Measurements from ENCODE around the gene POLR3F.
A peak's percentile ranks its signal among the peaks of the same experiment; 100 is the strongest.
"Not testable (repeated sequence)": the region's sequence is repeated elsewhere in the genome, so short reads cannot be mapped to it uniquely, and the experiment has no call there.

POLR3F gene

DNA sequence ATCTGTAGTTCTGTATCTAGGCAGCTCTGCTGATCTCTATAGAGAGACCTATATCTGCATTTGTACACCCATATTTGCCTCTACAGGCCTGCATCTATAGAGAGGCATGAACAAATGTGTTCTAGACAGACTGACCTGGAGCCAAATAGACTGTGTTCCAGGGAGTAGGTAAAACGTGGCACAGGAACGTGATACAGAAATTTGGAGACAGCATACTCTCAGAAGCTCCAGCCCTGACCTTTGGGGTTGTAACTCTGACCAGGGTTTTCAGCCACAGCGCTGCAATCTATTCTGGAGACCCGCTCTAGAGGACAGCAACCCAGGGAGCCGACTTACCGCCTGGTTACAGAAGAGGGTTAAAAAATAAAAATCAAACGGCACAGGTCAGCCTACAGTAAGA is 28.9 kb downstream of the POLR3F start:
- Histone ChIP-seq H2AK5ac (ENCODE audit: low read length) (peak overlapping the region; percentile 79), H3K4me3 (ENCODE audit: low read depth, low read length) (no peak overlapping the region)

DNA sequence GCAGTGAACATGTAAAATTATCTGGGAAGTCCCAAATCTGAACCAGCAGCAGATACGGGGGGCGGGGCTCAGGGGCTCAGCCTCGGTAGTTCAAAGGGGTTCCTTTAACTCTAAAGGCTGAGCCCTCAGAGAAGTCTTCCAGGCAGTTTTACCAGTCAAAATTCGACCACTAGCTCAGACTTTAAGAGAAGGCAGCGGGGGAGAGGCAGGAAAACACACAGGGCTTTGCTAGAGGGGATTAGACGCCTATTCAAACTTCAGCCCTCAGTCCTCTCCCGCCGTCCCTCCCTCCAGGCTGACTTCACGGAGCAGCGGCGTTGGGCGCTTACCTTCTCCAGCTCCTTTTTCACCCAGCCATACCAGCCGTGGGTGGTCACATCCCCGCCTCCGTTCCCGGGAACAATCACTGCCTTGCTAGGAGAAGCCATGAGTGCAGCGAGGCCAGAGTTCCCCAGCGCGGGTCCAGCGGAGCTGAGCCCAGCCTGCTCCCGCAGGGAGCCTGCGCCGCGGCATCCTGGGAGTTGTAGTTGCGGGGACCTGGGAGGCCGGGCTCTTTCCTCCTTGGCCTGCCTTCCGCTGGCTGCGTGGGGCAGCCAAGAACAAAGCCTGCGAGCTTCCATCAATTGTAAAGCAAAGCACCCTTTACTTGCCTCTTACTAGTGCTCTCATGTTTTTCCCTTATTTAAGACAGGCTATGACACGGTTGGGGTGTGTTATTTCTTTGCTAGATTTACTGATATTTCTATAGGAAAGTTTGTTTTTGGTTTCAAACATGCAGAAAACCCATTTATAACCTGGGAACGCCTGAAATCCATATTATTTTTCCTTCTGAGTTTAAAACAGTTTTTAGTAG is 29.8 kb downstream of the POLR3F start, which contains the start of gene RBBP9:
Gene RBBP9, minus strand, starts transcription at position 486 of the 853 bp plus-strand sequence. Its CDS starts 58 bp downstream, at position 428.
- peak within 1 kb of the TSS; percentile 79 for H2AK5ac ChIP-seq (ENCODE audit: low read length)
- no peaks in the 10 kb centered on the region for H3K9me3 ChIP-seq (ENCODE audit: insufficient read depth, low read depth, low read length)
- no peak within 1 kb of the TSS for H3K18ac ChIP-seq (ENCODE audit: low read length)

More for the DNA sequence above, 28.9 kb downstream of the POLR3F start:
- Histone ChIP-seq H3K9me3 (ENCODE audit: insufficient read depth, low read depth, low read length) (no peaks in the 10 kb centered on the region), H3K79me1 (ENCODE audit: low read length) (peaks cover 4% of the 10 kb centered on the region), H2BK120ac (ENCODE audit: insufficient read depth, low read length, poor library complexity) (no peak overlapping the region), H2BK5ac (ENCODE audit: low read depth, low read length, poor library complexity) (no peak overlapping the region), H2AFZ (ENCODE audit: insufficient read depth, low read length, poor library complexity) (no peak overlapping the region), H3K79me2 (ENCODE audit: control insufficient read depth, insufficient read depth, low read length, poor library complexity) (peaks cover 3% of the 10 kb centered on the region), H3K18ac (ENCODE audit: low read length) (no peak overlapping the region), H3K9ac (ENCODE audit: low read length) (no peak overlapping the region), H2BK12ac (ENCODE audit: low read length) (no peak overlapping the region), H3K36me3 (ENCODE audit: control insufficient read depth in 1 of 2, insufficient read depth in 2 of 2, low read length in 2 of 2) (peaks cover 0 to 6% of the 10 kb centered on the region in 2 experiments), H3K27me3 (ENCODE audit: insufficient read depth, low read length) (no peaks in the 10 kb centered on the region), H4K12ac (ENCODE audit: low read depth, low read length) (peak overlapping the region; percentile 12), H3K23ac (ENCODE audit: low read length) (no peak overlapping the region), H3K14ac (ENCODE audit: low read length) (no peak overlapping the region), H4K8ac (ENCODE audit: low read depth, low read length) (no peak overlapping the region), H3K4me2 (ENCODE audit: low read length) (peak overlapping the region; percentile 94), H4K91ac (ENCODE audit: low read depth, low read length) (no peak overlapping the region), H3K4ac (ENCODE audit: low read depth, low read length) (no peak overlapping the region), H3K4me1 (ENCODE audit: control insufficient read depth in 1 of 2, insufficient read depth in 2 of 2, low read length in 2 of 2) (peaks cover 3 to 4% of the 10 kb centered on the region in 2 experiments), H3K27ac (ENCODE audit: low read depth, low read length) (no peak overlapping the region)
- no peak for DNase-seq
- no CpG with 5 or more reads among the region's 7 CpGs for WGBS (ENCODE audit: extremely low coverage, insufficient coverage, insufficient read length)

DNA sequence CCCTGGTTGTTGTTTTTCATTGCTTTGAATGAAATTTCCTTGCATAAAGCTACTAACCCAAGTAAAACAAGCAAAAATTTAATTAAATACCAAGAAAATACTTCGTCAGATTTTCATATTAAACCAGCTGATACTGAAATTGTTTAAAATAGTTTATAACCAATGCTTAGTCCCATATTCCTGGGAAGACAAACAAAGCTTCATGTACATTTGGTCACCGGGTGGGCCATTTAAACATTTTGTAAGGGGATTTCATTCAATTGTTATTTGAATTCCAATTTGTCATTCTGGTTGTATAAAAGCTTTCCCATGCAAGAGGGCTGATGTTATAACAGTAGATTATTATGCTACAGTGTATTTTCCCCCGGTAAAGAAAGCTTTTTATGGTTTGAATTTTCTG is 30.4 kb downstream of the POLR3F start:
- peaks cover 0 to 6% of the 10 kb centered on the region in 2 experiments for H3K36me3 ChIP-seq (ENCODE audit: control insufficient read depth in 1 of 2, insufficient read depth in 2 of 2, low read length in 2 of 2)
- H2AK5ac ChIP-seq (ENCODE audit: low read length) = no peak overlapping the region
- no peak overlapping the region for H3K18ac ChIP-seq (ENCODE audit: low read length)
- H3K4me3 ChIP-seq (ENCODE audit: low read depth, low read length) = no peak overlapping the region
- no peak overlapping the region for H3K27ac ChIP-seq (ENCODE audit: low read depth, low read length)
- H3K4me2 ChIP-seq (ENCODE audit: low read length) = no peak overlapping the region
- peaks cover 3% of the 10 kb centered on the region for H3K79me2 ChIP-seq (ENCODE audit: control insufficient read depth, insufficient read depth, low read length, poor library complexity)
- H2BK120ac ChIP-seq (ENCODE audit: insufficient read depth, low read length, poor library complexity) = no peak overlapping the region
- no peak overlapping the region for H4K8ac ChIP-seq (ENCODE audit: low read depth, low read length)
- DNase-seq = no peak
- H3K4me1 ChIP-seq (ENCODE audit: control insufficient read depth in 1 of 2, insufficient read depth in 2 of 2, low read length in 2 of 2) = peaks cover 3 to 4% of the 10 kb centered on the region in 2 experiments
- H3K9me3 ChIP-seq (ENCODE audit: insufficient read depth, low read depth, low read length) = no peaks in the 10 kb centered on the region
- H3K14ac ChIP-seq (ENCODE audit: low read length) = no peak overlapping the region
- H3K27me3 ChIP-seq (ENCODE audit: insufficient read depth, low read length) = no peaks in the 10 kb centered on the region
- no peak overlapping the region for H3K9ac ChIP-seq (ENCODE audit: low read length)
- H4K12ac ChIP-seq (ENCODE audit: low read depth, low read length) = no peak overlapping the region
- H3K79me1 ChIP-seq (ENCODE audit: low read length) = peaks cover 4% of the 10 kb centered on the region
- no peak overlapping the region for H2BK5ac ChIP-seq (ENCODE audit: low read depth, low read length, poor library complexity)
- H4K91ac ChIP-seq (ENCODE audit: low read depth, low read length) = no peak overlapping the region
- no peak overlapping the region for H3K23ac ChIP-seq (ENCODE audit: low read length)
- WGBS (ENCODE audit: extremely low coverage, insufficient coverage, insufficient read length) = no CpG with 5 or more reads among the region's 3 CpGs
- no peak overlapping the region for H3K4ac ChIP-seq (ENCODE audit: low read depth, low read length)
- H2BK12ac ChIP-seq (ENCODE audit: low read length) = no peak overlapping the region
- H2AFZ ChIP-seq (ENCODE audit: insufficient read depth, low read length, poor library complexity) = no peak overlapping the region

More for the DNA sequence above, 29.8 kb downstream of the POLR3F start, which contains the start of gene RBBP9:
- Histone ChIP-seq H3K9ac (ENCODE audit: low read length) (peak within 1 kb of the TSS; percentile 83), H2BK5ac (ENCODE audit: low read depth, low read length, poor library complexity) (peak within 1 kb of the TSS; percentile 11), H3K4me1 (ENCODE audit: control insufficient read depth in 1 of 2, insufficient read depth in 2 of 2, low read length in 2 of 2) (peaks cover 3 to 4% of the 10 kb centered on the region in 2 experiments), H2BK12ac (ENCODE audit: low read length) (peak within 1 kb of the TSS; percentile 32), H3K79me2 (ENCODE audit: control insufficient read depth, insufficient read depth, low read length, poor library complexity) (peaks cover 3% of the 10 kb centered on the region), H4K91ac (ENCODE audit: low read depth, low read length) (peak within 1 kb of the TSS; percentile 60), H2BK120ac (ENCODE audit: insufficient read depth, low read length, poor library complexity) (peak within 1 kb of the TSS; percentile 13), H3K4me2 (ENCODE audit: low read length) (peak within 1 kb of the TSS; percentile 94), H3K27me3 (ENCODE audit: insufficient read depth, low read length) (no peaks in the 10 kb centered on the region), H3K27ac (ENCODE audit: low read depth, low read length) (peak within 1 kb of the TSS; percentile 6), H4K12ac (ENCODE audit: low read depth, low read length) (peak within 1 kb of the TSS; percentile 96), H3K36me3 (ENCODE audit: control insufficient read depth in 1 of 2, insufficient read depth in 2 of 2, low read length in 2 of 2) (peaks cover 0 to 6% of the 10 kb centered on the region in 2 experiments), H4K8ac (ENCODE audit: low read depth, low read length) (peak within 1 kb of the TSS; percentile 89), H3K4ac (ENCODE audit: low read depth, low read length) (no peak within 1 kb of the TSS), H3K79me1 (ENCODE audit: low read length) (peaks cover 4% of the 10 kb centered on the region), H3K4me3 (ENCODE audit: low read depth, low read length) (peak within 1 kb of the TSS; percentile 98), H3K14ac (ENCODE audit: low read length) (peak within 1 kb of the TSS; percentile 52), H2AFZ (ENCODE audit: insufficient read depth, low read length, poor library complexity) (peak within 1 kb of the TSS; percentile 69), H3K23ac (ENCODE audit: low read length) (no peak within 1 kb of the TSS)
- WGBS (ENCODE audit: extremely low coverage, insufficient coverage, insufficient read length) = no CpG with 5 or more reads among the region's 31 CpGs
- peak; percentile 72 to 82 for DNase-seq

DNA sequence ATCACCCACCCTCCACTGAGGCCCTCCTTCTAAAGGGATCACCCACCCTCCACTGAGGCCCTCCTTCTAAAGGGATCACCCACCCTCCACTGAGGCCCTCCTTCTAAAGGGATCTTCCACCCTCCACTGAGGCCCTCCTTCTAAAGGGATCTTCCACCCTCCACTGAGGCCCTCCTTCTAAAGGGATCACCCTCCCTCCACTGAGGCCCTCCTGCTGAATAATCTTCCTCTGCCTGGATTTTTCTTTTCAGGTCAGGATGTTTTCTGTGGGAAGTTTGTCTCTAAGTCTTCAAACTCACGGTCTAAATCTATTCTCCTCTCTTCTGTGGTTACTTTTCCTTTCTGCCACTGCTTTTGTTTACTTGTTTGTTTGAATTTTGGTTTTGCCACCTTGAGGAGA is 34.5 kb downstream of the POLR3F start:
- not testable (repeated sequence) for H2BK5ac ChIP-seq (ENCODE audit: low read depth, low read length, poor library complexity); H3K4me1 ChIP-seq (ENCODE audit: control insufficient read depth in 1 of 2, insufficient read depth in 2 of 2, low read length in 2 of 2); H3K79me2 ChIP-seq (ENCODE audit: control insufficient read depth, insufficient read depth, low read length, poor library complexity); H3K27ac ChIP-seq (ENCODE audit: low read depth, low read length); H4K91ac ChIP-seq (ENCODE audit: low read depth, low read length); H3K4ac ChIP-seq (ENCODE audit: low read depth, low read length); H3K14ac ChIP-seq (ENCODE audit: low read length); H2AK5ac ChIP-seq (ENCODE audit: low read length); H3K9ac ChIP-seq (ENCODE audit: low read length); H2BK12ac ChIP-seq (ENCODE audit: low read length); H3K9me3 ChIP-seq (ENCODE audit: insufficient read depth, low read depth, low read length); H2AFZ ChIP-seq (ENCODE audit: insufficient read depth, low read length, poor library complexity); H2BK120ac ChIP-seq (ENCODE audit: insufficient read depth, low read length, poor library complexity); H3K23ac ChIP-seq (ENCODE audit: low read length); H3K4me3 ChIP-seq (ENCODE audit: low read depth, low read length); H3K36me3 ChIP-seq (ENCODE audit: control insufficient read depth in 1 of 2, insufficient read depth in 2 of 2, low read length in 2 of 2); H4K8ac ChIP-seq (ENCODE audit: low read depth, low read length); H3K27me3 ChIP-seq (ENCODE audit: insufficient read depth, low read length); H3K4me2 ChIP-seq (ENCODE audit: low read length); H3K18ac ChIP-seq (ENCODE audit: low read length); H4K12ac ChIP-seq (ENCODE audit: low read depth, low read length); H3K79me1 ChIP-seq (ENCODE audit: low read length); DNase-seq
- WGBS (ENCODE audit: extremely low coverage, insufficient coverage, insufficient read length) = no CpG with 5 or more reads among the region's 1 CpG
